ENCODE results near the gene MAEA.

- TF ChIP-seq POLR2AphosphoS5 (IDR thresholded peaks at IDR 0.05), result no peak
- TF ChIP-seq CTCF (IDR thresholded peaks at IDR 0.05), result no peak
These were observed 5.2 kb downstream of the MAEA start for GRCh38 chr4:1294891-1295290.

Data from transverse colon (tissue), 4 donors.